GM20431 (cell line): ENCODE measurements around the gene TGFBI.

Experiments used
- in situ Hi-C: fragments of 300-500 bp; cut with MseI, MboI; formaldehyde crosslinking; loops from one replicate; pipeline ENCODE4 v1.15.0; 2020; ENCODE audit warnings: low sequenced_read_pairs; ENCODE audit not compliant: unreplicated experiment

TGFBI gene

DNA sequence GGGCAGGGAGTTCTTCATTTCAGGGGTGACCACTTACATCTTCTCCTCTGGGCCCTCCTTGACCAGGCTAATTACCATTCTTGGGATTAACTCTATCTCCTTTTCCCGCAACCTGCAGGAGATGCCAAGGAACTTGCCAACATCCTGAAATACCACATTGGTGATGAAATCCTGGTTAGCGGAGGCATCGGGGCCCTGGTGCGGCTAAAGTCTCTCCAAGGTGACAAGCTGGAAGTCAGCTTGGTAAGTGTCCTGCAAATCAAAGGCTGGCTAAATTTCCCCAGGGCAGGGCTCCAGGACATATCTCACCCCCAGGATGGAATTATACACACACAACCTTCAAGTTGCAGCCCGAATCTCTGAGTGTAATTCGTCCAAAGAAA lies 30.2 kb downstream of the TGFBI start:
- in situ Hi-C loops = loop anchor here (25.0 kb wide), 1 partner anchor 97 kb away; the partner anchor contains the start of gene LECT2

DNA sequence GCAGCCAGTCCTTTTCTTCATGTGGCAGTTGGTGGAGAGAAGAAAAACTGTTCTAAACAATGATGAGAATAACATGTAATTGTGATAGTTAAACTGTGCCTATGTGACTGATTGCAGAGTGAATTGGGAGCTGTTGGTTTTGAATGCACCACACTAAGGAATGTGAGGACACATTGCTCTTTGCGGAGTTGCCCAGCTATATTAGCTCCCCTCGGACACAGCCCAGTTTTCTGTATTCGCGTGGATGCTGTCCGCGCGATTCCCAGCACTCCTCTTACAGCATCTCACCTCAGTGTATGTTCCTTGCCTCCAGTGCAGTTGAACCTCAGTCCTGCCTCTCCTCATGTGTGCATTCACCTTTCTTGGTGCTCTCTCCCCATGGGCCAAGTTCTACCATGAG lies 32.2 kb downstream of the TGFBI start:
- in situ Hi-C loops = loop anchor here (25.0 kb wide), 1 partner anchor 99 kb away; the partner anchor contains the start of gene LECT2

DNA sequence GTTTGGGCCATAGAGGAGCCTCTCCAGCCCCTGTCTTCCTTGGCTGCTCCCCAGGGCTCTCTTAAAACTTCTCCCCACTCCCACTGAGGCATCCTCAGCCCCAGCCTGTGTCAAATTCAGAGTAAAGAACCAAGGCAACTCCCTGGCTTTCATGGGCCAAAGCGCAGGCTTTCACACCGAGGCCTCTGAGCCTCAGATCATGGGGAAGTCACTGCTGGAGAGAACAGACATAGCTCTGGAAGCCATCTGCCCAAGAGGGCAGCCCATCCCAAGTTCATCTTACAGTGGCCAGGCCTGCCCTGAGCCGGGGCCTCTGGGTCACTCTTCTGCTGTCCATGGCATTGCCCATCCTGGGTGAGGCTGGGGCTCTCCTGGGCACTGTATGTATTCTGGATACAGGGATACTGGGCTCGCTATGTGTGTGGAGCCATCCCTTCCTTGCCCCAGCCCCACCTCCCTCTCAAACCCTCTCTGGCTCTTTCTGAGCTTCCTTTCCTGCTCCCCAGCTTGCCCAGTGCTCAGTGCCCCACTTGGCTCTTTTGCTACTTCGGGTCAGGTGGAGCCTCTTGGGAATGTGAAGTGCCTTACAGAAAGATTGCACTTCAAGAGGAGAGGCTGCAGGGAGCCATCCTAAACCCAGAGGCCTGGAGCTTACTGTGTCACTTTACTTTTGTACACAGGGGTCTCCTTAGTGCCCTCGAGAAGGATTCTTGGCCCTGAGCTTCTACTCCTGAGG lies 33.0 kb downstream of the TGFBI start:
- in situ Hi-C loops = loop anchor here (25.0 kb wide), 1 partner anchor 99 kb away; the partner anchor contains the start of gene LECT2

DNA sequence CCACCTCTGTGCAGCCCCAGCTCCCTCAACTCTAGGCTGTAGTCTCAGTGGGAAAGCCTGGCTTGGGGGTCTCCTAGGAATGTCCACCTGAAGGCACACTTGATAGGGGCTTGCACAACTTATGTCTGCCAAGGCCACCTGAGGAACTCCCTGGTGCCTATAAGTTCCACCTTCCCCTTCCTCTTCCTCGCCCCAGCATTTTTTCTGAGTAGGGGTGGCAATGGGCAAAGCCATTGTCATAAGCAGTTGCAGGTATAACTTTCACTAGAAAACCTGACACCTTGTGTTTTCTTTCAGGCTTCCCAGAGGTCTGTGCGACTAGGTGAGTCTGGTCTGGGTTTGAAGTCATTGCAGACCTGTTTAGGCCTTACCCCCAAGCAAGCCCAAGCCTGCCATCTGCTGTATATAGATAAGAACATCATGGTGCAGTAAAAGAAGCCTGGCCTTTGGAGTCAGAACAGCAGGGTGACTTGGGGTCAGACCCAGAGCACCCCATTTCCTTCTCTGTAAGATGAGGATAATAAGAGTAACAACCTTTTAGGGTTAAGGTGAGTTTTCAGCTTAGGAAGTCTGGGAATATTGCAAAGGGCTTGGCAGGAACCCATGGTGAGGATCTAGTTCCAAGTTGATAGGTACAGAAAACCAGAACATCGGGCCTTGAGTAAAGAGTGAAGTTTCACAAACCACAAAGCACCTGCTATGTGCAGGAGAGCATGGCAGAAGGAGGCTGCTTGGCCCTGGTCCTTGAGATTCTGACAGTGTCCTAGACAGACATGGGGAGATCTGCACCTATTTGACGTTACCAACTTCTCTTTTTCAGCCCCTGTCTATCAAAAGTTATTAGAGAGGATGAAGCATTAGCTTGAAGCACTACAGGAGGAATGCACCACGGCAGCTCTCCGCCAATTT lies 33.8 kb downstream of the TGFBI start:
- in situ Hi-C loops = loop anchor here (25.0 kb wide), 1 partner anchor 100 kb away; the partner anchor contains the start of gene LECT2

DNA sequence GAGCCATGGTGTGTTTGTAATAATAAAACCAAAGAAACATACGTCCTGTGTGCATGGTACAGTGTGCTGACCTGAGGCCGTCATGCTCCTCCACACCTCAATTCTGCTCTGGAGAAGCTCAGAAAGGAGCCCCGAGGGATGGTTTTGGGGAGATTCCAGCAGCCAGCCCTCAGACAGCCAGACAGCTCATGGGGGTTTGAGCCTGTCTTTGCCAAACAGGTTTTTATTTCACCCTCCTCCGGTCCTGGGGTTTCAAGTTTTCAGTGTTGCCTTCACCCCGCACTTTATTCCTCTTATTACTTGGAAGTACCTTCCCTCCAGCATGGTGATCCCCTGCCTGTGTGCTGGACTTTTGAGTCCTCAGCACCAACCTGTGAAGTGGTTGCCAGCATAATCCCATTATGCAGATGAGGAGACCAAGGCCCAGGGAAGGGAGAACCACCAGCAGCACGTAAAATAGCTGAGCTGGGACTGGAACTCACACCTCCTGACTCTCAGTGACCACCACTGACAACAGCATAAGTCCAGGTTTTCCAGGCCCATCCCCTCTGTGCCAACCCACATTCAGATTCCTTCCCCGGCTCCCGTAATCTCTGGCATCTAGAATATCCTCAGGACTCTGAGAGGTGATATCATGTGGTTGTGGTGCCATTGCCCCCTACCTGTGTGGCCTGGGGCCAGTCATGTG lies 35.1 kb downstream of the TGFBI start:
- in situ Hi-C loops = loop anchor here (25.0 kb wide), 1 partner anchor 102 kb away; the partner anchor contains the start of gene LECT2

DNA sequence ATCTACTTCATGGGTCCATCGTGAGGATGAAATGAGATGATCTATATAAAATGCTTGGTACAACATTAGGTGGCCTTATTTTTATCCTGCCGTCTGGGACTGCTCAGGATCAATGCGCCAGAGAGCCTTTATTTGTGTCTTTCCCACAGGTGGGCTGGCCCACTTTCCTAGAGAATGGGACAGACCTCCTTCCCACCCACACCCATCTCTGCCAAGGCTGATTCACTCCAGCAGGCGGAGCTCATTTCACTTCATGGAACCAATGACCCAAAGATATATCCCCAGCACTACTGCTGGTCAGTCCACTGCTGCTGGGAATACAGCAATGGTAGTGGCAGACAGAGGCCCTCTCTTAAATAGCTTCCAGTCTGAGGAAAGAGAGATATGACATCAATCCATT lies 35.7 kb downstream of the TGFBI start:
- in situ Hi-C loops = loop anchor here (25.0 kb wide), 1 partner anchor 102 kb away; the partner anchor contains the start of gene LECT2

DNA sequence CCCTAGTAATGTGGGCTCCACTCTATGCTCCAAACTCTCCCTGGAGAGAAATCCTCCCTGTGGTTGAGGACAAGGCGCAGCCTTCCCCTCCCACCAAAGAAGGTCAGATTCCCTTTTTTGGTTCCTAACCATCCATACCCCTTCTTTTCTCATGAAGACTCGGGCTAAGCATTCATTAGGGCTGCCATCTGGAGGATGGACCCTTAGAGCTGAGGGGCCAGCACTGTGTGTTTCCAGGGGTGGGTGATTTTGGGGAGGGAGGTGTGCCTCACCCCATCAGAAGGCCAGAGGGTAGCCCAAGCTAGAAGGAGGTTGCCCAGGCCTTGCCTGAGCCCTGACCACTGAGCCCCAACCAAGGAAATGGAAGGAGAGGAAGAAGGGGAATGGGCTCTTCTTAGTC lies 36.8 kb downstream of the TGFBI start:
- in situ Hi-C loops = loop anchor here (25.0 kb wide), 1 partner anchor 103 kb away; the partner anchor contains the start of gene LECT2

DNA sequence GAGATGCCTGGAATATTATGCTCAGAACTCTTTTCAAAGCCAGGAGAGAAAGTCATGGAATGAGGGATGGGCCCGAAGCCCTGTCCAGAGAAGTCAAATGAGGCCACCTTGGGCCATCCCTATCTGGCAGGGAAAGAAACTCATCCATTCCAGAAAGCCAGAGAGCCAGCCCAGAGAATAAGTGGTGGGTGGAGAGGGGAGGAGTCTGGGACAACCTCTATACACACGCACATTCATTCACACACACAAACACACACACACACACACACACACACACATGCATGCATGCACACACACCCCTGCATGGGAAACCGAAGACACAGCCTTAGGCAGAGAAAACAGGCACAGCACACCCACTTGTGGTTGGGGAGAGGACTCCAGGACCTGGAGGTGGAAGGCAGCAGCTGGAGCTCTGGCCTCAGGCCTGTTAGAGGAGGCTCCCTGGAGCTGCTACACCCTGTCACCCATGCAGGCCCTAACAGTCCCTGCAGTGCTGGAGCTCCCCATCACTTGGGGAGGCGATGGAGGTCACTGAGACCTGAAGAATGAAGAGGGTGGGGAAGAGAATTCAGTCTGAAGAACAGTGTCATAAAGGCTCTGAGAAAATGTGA lies 38.0 kb downstream of the TGFBI start:
- in situ Hi-C loops = loop anchor here (25.0 kb wide), 1 partner anchor 104 kb away; the partner anchor contains the start of gene LECT2

DNA sequence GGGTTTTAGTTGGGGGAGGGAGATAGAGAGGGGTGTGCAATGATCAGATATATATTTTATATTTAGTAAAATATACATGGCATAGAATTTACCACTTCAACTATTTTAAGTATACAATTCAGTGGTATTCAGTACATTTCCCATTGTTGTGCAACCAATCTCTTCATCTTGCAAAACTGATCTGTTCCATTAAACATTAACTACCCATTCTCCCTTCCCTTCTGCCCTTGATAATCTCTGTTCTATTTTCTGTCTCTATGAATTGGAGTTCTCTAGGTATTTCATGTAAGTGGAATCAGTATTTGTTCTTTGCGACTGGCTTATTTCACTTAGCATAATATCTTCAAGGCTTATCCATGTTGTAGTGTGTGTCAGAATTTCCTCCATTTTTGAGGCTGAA lies 38.6 kb downstream of the TGFBI start:
- in situ Hi-C loops = loop anchor here (25.0 kb wide), 1 partner anchor 105 kb away; the partner anchor contains the start of gene LECT2

DNA sequence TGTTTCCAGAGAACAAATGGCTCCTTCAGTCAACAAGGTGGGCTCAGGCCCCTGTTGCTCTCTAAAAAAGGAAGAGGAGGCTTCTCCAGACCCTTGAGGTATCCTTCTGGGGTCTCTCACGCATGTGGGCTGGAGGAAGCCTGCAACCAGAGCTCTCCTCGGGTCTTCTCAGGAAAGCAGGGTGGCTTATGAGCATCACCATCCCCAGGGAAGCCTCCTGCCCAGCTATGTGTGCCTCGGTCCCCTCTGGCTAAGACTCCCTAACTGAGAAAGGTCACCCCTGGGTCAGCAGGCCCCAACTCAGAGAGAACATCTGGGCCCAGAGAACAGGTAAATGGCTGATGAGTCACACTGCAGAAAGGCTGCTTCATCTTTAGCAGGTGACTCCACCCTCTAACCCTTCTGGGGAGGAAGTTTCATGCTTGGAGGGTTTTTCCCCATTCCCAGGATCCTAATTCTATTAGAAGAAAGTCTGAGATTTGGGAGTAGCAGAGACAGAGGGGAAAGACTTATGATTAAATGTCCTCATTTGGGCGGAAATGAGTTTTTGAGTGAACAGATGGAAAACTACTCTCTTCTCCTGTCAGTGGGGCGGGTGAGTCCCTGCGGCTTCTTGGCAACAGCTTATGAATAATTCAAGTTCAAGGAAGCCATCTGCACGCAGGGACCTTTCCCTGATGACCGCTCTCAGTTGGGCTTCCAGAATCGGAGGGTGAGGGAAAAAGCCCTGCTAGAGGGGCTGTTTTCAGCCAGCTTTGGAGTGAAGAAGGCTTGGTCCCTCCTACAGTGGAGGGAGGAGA lies 41.9 kb downstream of the TGFBI start:
- in situ Hi-C loops = loop anchor here (25.0 kb wide), 1 partner anchor 108 kb away; the partner anchor contains the start of gene LECT2

DNA sequence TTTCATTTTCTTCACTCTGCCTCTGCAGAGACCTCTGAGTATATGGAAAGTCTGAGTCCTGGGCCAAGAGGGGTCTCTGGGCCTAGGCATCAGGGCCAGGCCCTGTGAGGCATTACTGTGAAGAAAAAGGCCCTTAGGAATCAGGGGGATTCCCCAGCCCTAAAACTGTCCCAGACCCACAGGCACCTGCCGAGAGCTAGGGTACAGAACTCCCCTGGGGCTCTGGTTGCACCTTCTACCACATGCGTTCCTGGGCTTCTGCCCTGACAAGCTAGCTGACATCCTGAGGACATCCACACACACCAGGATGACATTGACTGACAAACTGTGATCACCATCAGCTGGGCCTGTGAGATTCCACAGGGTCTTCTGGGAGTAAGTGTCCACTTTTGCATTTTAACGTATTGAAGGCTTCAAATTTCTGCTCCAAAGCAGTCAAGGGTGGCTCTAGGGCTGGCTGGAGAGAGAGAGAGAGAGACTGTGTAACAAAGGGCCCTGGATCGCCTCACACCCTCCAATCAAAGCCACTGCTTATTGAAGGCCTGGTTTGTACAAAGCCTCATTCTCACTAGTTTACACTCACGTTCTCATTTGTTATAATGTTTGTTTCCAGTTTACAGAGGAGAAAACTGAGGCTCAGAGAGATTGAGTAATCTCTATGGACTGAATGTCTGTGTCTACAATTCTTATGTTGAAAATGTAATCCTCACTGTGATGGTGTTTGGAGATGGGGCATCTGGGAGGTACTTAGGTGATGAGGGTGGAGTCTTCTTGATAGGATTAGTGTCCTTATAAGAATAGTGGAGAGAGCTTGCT lies 45.1 kb downstream of the TGFBI start:
- in situ Hi-C loops = loop anchor here (25.0 kb wide), 1 partner anchor 112 kb away; the partner anchor contains the start of gene LECT2

DNA sequence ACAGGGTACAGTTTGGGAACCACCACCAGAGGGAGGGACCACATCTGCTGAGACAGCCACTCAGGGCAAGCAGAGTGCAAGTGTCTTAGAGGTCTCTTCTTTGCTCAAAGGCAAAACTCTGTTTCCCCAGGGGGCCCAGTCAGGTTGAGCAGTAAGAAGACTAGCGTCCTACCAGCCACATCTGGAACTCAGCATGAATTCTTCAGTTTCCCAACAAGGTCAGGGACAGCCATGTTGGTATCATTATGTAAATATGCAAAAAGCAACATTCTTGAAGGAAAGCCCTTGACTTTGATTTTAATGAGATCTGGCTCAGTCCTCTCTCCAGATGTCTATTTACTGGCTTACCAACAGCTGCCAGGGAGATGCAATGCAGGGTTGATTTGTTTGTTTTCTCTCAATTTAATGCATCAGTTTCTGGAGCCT lies 46.7 kb downstream of the TGFBI start:
- in situ Hi-C loops = no loop called here

DNA sequence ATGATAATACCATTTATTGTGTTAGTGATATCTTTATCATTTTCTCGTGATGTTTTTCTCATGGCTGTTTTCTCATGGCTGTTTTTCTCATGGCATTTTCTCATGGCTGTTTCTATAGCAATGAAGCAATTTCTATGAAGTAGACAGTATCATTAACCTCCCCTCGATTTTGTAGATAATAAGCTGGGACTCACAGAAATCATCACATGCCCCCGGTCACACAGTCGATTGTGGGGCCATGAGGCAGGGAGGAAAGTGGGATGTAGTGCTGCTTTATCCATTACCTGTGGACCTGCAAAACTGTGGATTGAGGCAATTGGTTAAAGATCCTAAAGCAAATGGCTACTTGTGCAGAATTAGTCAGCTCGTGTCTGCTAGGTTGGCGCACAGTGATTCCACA lies 47.3 kb downstream of the TGFBI start:
- in situ Hi-C loops = no loop called here

DNA sequence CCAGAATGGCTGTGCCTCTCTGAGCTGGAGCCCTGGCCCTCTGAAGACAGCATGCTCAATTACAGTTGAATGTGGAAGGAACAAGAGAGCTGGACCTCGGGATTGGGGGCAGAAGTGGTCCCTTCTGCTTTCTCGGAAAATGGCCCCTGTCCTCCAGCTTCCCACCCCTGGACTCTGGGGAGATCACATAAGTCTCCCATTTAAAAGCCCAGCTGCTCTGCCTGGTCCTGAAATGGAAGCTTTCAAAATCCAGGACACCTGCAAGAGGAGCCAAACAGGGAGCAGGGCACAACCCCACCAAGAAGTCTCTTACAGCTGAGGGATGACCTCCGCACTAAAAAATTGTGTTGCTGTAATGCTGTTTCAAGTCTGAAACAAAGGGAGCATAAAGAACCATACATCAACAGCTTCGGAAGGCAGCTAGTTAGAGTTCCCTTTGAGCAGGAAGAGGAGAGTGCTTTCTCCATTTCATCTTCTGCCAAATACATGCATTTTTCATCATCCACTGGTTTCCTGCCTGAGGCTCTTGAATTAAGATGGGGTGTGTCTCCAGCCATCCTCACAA lies 48.2 kb downstream of the TGFBI start:
- in situ Hi-C loops = no loop called here

DNA sequence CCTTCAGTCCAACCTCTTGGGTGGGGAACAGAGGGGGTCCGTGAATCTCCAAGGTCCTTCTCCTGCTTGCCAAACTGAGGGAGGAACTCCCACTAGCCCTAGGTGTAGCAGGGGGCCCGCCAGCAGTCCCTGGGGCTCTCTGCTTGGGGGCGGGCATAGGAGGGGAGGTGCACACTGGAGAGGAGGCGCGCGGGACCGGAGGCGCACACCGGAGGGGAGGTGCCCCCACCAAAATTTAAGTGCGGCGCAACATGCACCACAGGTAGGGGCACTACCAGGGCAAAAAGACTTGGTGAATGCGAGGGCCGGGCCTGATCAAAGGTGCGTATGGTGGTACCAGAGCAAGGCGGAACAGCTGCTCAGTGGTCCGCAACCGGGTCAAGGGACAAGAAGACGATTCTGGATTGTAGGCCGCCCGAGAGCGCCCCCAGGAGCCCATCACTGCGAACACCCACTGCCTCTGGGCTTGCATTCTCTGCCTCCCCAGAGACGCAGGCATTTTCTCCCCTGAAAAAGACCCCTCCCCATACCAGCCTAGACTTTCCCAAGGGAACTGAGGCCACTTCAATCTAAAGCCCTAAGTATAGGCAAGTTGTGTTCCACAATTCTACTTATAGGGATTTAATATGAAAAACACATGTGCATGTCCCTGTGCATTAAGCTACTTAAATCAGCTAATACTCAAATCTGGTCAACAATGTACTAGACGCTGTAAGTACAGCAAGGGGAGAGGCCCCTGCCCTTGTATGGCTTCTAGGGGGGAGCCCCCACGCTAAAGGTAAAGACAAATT lies 50.6 kb downstream of the TGFBI start:
- in situ Hi-C loops = no loop called here

DNA sequence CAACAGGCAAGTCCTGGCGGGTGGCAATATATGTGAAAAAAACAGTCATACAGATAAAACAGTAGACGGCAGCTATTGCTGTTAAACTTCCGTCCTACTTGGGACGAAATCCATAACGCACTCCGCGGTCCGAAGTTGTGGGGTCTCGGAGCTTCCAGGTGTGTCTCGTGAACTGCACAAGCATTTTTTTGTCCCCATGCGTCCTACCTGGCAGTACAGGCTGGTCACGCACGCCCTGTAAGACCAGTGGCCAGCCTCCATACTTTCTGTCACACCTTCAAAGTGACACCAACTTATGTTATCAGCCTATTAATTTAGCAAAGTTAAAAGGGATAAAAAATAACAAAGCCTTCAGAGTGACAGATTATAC lies 51.3 kb downstream of the TGFBI start:
- in situ Hi-C loops = no loop called here
